ENCODE measurements around the gene MBOAT2. TPM values are rescaled to one million over a fixed set of nuclear protein-coding genes. Genes with fewer than 3 reads are reported as not detected.

MBOAT2 gene
- total RNA-seq, 1 experiment from 2014 or later: 65.1 TPM

DNA sequence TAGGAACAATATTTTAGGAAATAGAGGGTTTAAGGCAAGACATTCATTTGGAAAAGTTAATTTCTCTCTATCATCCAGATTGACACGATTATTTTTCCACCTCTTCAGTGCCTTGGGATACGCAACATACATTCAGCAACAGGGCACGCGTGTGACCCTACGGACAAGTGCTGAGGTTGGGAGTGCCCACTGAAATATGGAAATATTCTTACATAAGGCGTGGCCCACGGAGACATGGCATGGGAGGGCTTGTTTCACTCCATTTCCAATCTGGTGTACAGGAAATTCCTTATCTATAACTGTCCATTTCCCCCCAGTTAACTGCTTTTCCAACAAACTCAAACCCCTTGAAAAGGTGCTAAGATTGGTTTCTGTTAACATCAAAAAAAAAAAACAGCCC lies 145.2 kb downstream of the MBOAT2 start:
- H3K27ac ChIP-seq (ENCODE audit: low read depth, low read length, poor library complexity, severe bottlenecking): no peak overlapping the region
- H3K4me3 ChIP-seq (ENCODE audit: low read depth, low read length, poor library complexity, severe bottlenecking): no peak overlapping the region
- no peaks in the 10 kb centered on the region for H3K4me1 ChIP-seq (ENCODE audit: insufficient read depth, low read length, poor library complexity, severe bottlenecking)
- TF ChIP-seq EZH2 (IDR thresholded peaks at IDR 0.05; ENCODE audit: borderline replicate concordance, low read depth, low read length, poor library complexity, severe bottlenecking): no peak
- TF ChIP-seq, protein P1, sequence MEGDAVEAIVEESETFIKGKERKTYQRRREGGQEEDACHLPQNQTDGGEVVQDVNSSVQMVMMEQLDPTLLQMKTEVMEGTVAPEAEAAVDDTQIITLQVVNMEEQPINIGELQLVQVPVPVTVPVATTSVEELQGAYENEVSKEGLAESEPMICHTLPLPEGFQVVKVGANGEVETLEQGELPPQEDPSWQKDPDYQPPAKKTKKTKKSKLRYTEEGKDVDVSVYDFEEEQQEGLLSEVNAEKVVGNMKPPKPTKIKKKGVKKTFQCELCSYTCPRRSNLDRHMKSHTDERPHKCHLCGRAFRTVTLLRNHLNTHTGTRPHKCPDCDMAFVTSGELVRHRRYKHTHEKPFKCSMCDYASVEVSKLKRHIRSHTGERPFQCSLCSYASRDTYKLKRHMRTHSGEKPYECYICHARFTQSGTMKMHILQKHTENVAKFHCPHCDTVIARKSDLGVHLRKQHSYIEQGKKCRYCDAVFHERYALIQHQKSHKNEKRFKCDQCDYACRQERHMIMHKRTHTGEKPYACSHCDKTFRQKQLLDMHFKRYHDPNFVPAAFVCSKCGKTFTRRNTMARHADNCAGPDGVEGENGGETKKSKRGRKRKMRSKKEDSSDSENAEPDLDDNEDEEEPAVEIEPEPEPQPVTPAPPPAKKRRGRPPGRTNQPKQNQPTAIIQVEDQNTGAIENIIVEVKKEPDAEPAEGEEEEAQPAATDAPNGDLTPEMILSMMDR (conservative IDR thresholded peaks at IDR 0.05; ENCODE audit: low read depth, low read length): no peak
- POLR2A ChIA-PET (ENCODE audit: low non-redundant PET): interaction anchor here (0.7 kb wide), 1 partner anchor 48 kb away, joined by 3 read pairs; no protein-coding TSS in a partner anchor
- TSS peak; percentile 37 for BruUV-seq (replicated peaks)
- H3K9me3 ChIP-seq (ENCODE audit: low read depth, low read length, poor library complexity, severe bottlenecking): no peaks in the 10 kb centered on the region
- CTCF ChIA-PET: no interaction called here
- intact Hi-C loops (cut with micrococcal nuclease; ENCODE audit: unreplicated experiment): no loop called here
- DNase-seq (ENCODE audit: low spot score): no peak
- H3K36me3 ChIP-seq (ENCODE audit: insufficient read depth, low read length, poor library complexity, severe bottlenecking): no peaks in the 10 kb centered on the region
- no peaks in the 10 kb centered on the region for H3K27me3 ChIP-seq (replicated peaks; ENCODE audit: insufficient read depth, low read depth, low read length, poor library complexity)

DNA sequence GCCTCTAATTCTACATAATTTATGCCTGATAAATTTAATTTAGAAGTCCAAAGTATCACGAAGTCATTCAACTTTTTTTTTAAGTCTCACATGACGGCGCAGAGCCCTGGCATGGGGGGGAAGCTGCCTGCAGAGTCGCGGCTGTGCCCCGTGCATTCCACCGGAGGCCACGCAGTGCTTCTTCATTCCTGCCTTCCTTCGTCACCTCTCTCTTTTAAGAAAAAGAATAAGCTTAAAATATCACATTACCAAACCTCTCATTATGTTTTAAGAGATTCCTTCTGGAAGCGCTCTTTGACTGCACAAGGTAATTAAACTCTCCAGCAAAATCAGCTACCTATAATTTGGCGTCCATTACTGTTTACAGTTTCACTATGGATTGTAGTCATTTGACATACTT lies 145.8 kb downstream of the MBOAT2 start:
- H3K27ac ChIP-seq (ENCODE audit: low read depth, low read length, poor library complexity, severe bottlenecking): no peak overlapping the region
- peak; percentile 64 for DNase-seq (ENCODE audit: low spot score)
- no peaks in the 10 kb centered on the region for H3K36me3 ChIP-seq (ENCODE audit: insufficient read depth, low read length, poor library complexity, severe bottlenecking)
- H3K9me3 ChIP-seq (ENCODE audit: low read depth, low read length, poor library complexity, severe bottlenecking): no peaks in the 10 kb centered on the region
- CTCF ChIA-PET: no interaction called here
- no peak for TF ChIP-seq EZH2 (IDR thresholded peaks at IDR 0.05; ENCODE audit: borderline replicate concordance, low read depth, low read length, poor library complexity, severe bottlenecking)
- TF ChIP-seq, protein P1 (conservative IDR thresholded peaks at IDR 0.05; ENCODE audit: low read depth, low read length): no peak
- intact Hi-C loops (cut with micrococcal nuclease; ENCODE audit: unreplicated experiment): no loop called here
- no peak overlapping the region for H3K4me3 ChIP-seq (ENCODE audit: low read depth, low read length, poor library complexity, severe bottlenecking)
- H3K27me3 ChIP-seq (replicated peaks; ENCODE audit: insufficient read depth, low read depth, low read length, poor library complexity): no peaks in the 10 kb centered on the region
- no peaks in the 10 kb centered on the region for H3K4me1 ChIP-seq (ENCODE audit: insufficient read depth, low read length, poor library complexity, severe bottlenecking)
- POLR2A ChIA-PET (ENCODE audit: low non-redundant PET): no interaction called here
- BruUV-seq (replicated peaks): no TSS peak

DNA sequence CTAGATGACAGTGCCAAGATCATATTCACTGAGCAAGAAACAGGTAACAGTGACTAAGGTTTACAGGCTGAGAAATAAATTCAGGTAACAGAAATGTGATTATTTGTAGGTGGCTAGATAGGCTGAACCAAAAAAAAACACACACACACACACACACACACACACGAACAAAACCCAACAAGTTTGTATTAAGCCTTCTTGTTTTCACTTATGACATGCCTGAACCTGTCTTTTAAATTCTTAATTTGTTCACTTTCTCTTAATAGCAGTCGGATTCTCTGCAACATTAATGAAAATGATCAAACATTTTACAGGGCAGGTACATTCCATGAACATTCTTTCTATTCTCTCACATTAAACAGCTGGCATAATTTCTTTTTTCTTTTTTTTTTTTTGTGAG lies 147.3 kb downstream of the MBOAT2 start:
- no peaks in the 10 kb centered on the region for H3K27me3 ChIP-seq (replicated peaks; ENCODE audit: insufficient read depth, low read depth, low read length, poor library complexity)
- intact Hi-C loops (cut with micrococcal nuclease; ENCODE audit: unreplicated experiment): no loop called here
- H3K4me1 ChIP-seq (ENCODE audit: insufficient read depth, low read length, poor library complexity, severe bottlenecking): no peaks in the 10 kb centered on the region
- DNase-seq (ENCODE audit: low spot score): no peak
- no peak overlapping the region for H3K27ac ChIP-seq (ENCODE audit: low read depth, low read length, poor library complexity, severe bottlenecking)
- POLR2A ChIA-PET (ENCODE audit: low non-redundant PET): no interaction called here
- H3K4me3 ChIP-seq (ENCODE audit: low read depth, low read length, poor library complexity, severe bottlenecking): no peak overlapping the region
- no peaks in the 10 kb centered on the region for H3K36me3 ChIP-seq (ENCODE audit: insufficient read depth, low read length, poor library complexity, severe bottlenecking)
- no TSS peak for BruUV-seq (replicated peaks)
- CTCF ChIA-PET: no interaction called here
- TF ChIP-seq, protein P1 (conservative IDR thresholded peaks at IDR 0.05; ENCODE audit: low read depth, low read length): no peak
- no peak for TF ChIP-seq EZH2 (IDR thresholded peaks at IDR 0.05; ENCODE audit: borderline replicate concordance, low read depth, low read length, poor library complexity, severe bottlenecking)
- no peaks in the 10 kb centered on the region for H3K9me3 ChIP-seq (ENCODE audit: low read depth, low read length, poor library complexity, severe bottlenecking)
